ENCODE measurements around the gene CCNC.
A peak's percentile ranks its signal among the peaks of the same experiment; 100 is the strongest.

CCNC gene

GRCh38 chr6:99589290-99589672 lies 20.8 kb upstream of the CCNC start:
- peak overlapping the region; percentile 44 for H3K4me3 ChIP-seq (ENCODE audit: low read depth, low read length)
- in situ Hi-C loops (cut with HindIII; ENCODE audit: low sequenced_read_pairs), result no loop called here
- TF ChIP-seq, protein P1, sequence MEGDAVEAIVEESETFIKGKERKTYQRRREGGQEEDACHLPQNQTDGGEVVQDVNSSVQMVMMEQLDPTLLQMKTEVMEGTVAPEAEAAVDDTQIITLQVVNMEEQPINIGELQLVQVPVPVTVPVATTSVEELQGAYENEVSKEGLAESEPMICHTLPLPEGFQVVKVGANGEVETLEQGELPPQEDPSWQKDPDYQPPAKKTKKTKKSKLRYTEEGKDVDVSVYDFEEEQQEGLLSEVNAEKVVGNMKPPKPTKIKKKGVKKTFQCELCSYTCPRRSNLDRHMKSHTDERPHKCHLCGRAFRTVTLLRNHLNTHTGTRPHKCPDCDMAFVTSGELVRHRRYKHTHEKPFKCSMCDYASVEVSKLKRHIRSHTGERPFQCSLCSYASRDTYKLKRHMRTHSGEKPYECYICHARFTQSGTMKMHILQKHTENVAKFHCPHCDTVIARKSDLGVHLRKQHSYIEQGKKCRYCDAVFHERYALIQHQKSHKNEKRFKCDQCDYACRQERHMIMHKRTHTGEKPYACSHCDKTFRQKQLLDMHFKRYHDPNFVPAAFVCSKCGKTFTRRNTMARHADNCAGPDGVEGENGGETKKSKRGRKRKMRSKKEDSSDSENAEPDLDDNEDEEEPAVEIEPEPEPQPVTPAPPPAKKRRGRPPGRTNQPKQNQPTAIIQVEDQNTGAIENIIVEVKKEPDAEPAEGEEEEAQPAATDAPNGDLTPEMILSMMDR (IDR thresholded peaks at IDR 0.05; ENCODE audit: low read depth, low read length), result no peak
- DNase-seq (ENCODE audit: low read depth, low spot score), result no peak

DNA sequence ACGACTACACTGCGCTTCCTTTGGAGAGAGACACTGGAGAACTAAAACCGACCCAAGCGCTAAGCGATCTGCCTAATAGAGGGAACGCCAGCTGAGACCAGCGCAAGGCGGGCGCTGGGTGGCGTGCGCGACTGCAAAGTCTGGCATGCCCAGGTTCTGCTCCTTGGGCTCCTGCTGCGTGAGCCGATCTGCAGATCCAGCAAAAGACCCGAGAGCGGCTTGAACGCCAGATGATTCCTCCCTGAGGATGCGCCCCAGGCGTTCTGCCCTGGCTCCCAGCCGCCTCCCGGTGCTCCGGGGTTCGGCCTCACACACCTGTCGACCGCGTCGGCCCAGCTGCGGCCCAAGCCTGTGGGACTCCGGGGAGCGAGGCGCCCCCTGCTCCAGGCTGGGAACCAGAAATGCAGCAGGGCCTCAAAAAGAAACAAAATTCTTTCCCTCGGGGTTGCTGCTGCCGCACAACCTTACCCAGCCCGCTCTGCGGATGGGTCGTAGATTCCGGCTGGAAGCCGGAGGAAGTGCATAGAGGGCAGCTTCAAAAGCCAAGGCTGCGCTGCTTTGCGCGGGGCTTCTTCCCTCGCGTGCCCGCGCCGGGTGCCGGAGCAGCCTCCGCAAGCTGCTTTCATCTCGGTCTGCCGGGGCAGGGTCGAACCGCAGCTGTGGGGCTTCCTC lies 20.3 kb upstream of the CCNC start:
- TF ChIP-seq, protein P1 (IDR thresholded peaks at IDR 0.05; ENCODE audit: low read depth, low read length), result peak; percentile 58
- in situ Hi-C loops (cut with HindIII; ENCODE audit: low sequenced_read_pairs), result no loop called here
- peak; percentile 73 for DNase-seq (ENCODE audit: low read depth, low spot score)
- peak overlapping the region; percentile 44 for H3K4me3 ChIP-seq (ENCODE audit: low read depth, low read length)

DNA sequence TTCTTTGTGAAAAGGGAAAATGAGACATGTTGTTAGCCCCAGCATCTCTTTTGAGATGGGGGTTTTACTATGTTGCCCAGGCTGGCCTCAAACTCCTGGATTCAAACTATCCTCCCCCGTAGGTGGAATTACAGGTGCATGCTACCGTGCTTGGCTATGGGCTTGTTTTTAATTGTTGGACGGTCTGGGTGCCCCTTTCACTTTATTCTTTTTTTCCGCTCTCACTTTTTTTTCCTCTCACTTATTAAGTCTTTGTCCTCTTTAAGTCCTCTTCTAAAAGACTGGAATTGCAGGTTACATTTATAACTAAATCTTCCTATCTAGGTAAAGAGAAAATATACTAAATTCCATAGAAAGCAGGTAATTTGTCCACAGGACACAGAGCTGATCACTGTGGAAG lies 19.3 kb upstream of the CCNC start:
- no peak overlapping the region for H3K4me3 ChIP-seq (ENCODE audit: low read depth, low read length)
- no peak for DNase-seq (ENCODE audit: low read depth, low spot score)
- in situ Hi-C loops (cut with HindIII; ENCODE audit: low sequenced_read_pairs), result no loop called here
- TF ChIP-seq, protein P1 (IDR thresholded peaks at IDR 0.05; ENCODE audit: low read depth, low read length), result no peak

DNA sequence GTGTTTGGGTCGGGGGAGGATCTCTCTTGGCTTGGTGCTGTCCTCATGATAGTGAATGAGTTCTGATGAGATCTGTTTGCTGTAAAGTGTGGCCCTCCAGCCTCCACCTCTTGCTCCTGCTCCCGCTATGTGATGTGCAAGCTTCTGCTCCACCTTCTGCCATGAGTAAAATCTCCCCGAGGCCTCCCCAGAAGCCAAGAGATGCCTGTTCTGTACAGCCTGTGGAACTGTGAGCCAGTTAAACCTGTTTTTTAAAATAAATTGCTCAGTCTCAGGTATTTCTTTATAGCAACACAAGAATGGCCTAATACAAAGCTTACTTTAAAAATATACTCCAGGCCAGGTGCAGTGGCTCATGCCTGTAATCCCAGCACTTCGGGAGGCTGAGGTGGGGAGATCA lies 11.3 kb upstream of the CCNC start:
- H3K4me3 ChIP-seq (ENCODE audit: low read depth, low read length), result no peak overlapping the region
- TF ChIP-seq, protein P1 (IDR thresholded peaks at IDR 0.05; ENCODE audit: low read depth, low read length), result no peak
- in situ Hi-C loops (cut with HindIII; ENCODE audit: low sequenced_read_pairs), result no loop called here
- DNase-seq (ENCODE audit: low read depth, low spot score), result no peak

GRCh38 chr6:99575544-99576227 lies 7.2 kb upstream of the CCNC start:
- no peak for DNase-seq (ENCODE audit: low read depth, low spot score)
- in situ Hi-C loops (cut with HindIII; ENCODE audit: low sequenced_read_pairs), result no loop called here
- no peak overlapping the region for H3K4me3 ChIP-seq (ENCODE audit: low read depth, low read length)
- TF ChIP-seq, protein P1 (IDR thresholded peaks at IDR 0.05; ENCODE audit: low read depth, low read length), result no peak

DNA sequence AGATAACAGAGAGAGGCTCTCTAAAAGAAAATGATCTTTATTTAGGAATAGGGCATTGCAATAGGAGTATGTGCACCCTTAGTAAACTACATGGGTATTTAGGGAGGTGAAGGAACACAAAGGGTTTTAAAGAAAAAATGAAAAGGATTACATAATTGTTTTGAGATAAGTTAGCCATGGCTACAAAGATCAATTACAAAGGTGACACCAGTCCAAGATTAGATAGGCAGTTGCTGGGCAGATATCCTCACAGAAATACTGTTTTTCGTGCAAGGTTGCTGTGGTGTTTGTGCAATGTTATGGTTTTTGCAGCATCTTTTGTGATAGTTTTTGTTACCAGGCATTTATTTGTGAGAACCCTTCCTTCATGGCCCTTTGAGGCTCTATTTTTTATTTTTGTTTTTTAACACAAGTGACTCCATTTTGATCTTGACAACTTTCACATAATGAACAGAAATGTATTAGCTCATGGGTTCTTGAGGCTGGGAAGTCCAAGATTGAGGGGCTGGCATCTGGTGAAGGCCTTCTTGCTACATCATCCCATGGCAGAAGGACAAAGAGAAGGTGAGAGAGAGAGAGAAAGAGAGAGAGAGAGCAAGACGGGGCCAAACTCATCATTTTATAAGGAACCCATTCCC lies 5.6 kb upstream of the CCNC start:
- in situ Hi-C loops (cut with HindIII; ENCODE audit: low sequenced_read_pairs), result no loop called here
- no peak for DNase-seq (ENCODE audit: low read depth, low spot score)
- H3K4me3 ChIP-seq (ENCODE audit: low read depth, low read length), result no peak overlapping the region
- TF ChIP-seq, protein P1 (IDR thresholded peaks at IDR 0.05; ENCODE audit: low read depth, low read length), result no peak
